ENCODE results near the gene CTRB2.
"Not testable (repeated sequence)": the region's sequence is repeated elsewhere in the genome, so short reads cannot be mapped to it uniquely, and the experiment has no call there.

Gene CTRB2

GRCh38 chr16:75241955-75242354, 35.0 kb upstream of the CTRB2 start:
- no peak for DNase-seq

GRCh38 chr16:75241412-75241811, 34.5 kb upstream of the CTRB2 start:
- DNase-seq = no peak

- not testable (repeated sequence) for DNase-seq
Measured at GRCh38 chr16:75240633-75241032, 33.7 kb upstream of the CTRB2 start.

- DNase-seq = no peak
Measured at GRCh38 chr16:75239542-75240122, 32.7 kb upstream of the CTRB2 start.

- DNase-seq = no peak
Measured at GRCh38 chr16:75238853-75239541, 32.0 kb upstream of the CTRB2 start.

- peak; percentile 2 for DNase-seq
Measured at GRCh38 chr16:75238132-75238852, 31.3 kb upstream of the CTRB2 start.

GRCh38 chr16:75237398-75238131, 30.6 kb upstream of the CTRB2 start:
- no peak for DNase-seq

- DNase-seq = no peak
Measured at GRCh38 chr16:75236736-75237397, 29.9 kb upstream of the CTRB2 start.

- no peak for DNase-seq
Measured at GRCh38 chr16:75236232-75236631, 29.3 kb upstream of the CTRB2 start.

- DNase-seq = no peak
Measured at GRCh38 chr16:75235721-75236193, 28.8 kb upstream of the CTRB2 start.

- no peak for DNase-seq
Measured at GRCh38 chr16:75234856-75235696, 28.1 kb upstream of the CTRB2 start.

GRCh38 chr16:75233611-75233938, 26.6 kb upstream of the CTRB2 start:
- DNase-seq = no peak

GRCh38 chr16:75231570-75231969, 24.6 kb upstream of the CTRB2 start:
- no peak for DNase-seq

GRCh38 chr16:75230471-75231110, 23.6 kb upstream of the CTRB2 start:
- no peak for DNase-seq

GRCh38 chr16:75229172-75230031, 22.4 kb upstream of the CTRB2 start:
- DNase-seq = no peak

GRCh38 chr16:75228143-75228976, 21.4 kb upstream of the CTRB2 start:
- DNase-seq = no peak

GRCh38 chr16:75227361-75228142, 20.6 kb upstream of the CTRB2 start:
- DNase-seq = no peak

GRCh38 chr16:75226550-75227360, 19.8 kb upstream of the CTRB2 start:
- DNase-seq = no peak

Measured in DMS79 treated with DMSO at 0.1 percent for 48 hours (cell line).